Measurements from ENCODE around the gene ERICH4. TPM values are rescaled to one million over a fixed set of nuclear protein-coding genes. Genes with fewer than 3 reads are reported as not detected.

The ERICH4 gene
- total and polyA plus RNA-seq, 2 experiments from 2014 or later, result not detected

DNA sequence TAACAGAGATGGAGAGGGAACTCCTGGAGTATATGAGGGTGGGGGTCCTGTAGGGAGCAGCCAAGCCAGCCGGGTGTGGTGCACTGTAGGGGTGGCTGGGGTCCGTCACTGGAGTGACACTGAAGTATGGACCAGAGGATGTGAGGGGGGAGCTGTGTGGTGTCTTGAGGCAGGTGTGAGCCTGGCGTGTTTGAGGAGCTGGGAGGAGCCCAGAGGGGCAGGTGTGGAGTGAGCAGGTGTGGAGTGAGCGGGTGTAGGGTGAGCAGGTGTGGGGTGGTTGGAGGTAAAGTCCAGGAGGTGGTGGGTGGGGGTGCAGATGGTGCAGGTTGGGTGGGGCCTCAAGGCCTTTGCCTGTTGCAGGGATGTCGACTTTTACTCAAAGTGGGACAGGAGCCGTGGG lies 21.6 kb upstream of the ERICH4 start:
- Histone ChIP-seq H3K4me1 (ENCODE audit: insufficient read depth) (no peaks in the 10 kb centered on the region), H3F3A (replicated peaks; ENCODE audit: low read depth) (peaks cover 2% of the 10 kb centered on the region; the same call in 1 of the 2 replicates), H3K36me3 (ENCODE audit: insufficient read depth) (no peaks in the 10 kb centered on the region), H3K79me2 (replicated peaks; ENCODE audit: insufficient read depth) (no peaks in the 10 kb centered on the region), H3K4me2 (no peak overlapping the region), H2AFZ (no peak overlapping the region), H3K27ac (ENCODE audit: low read depth) (no peak overlapping the region), H3K27me3 (ENCODE audit: insufficient read depth) (no peaks in the 10 kb centered on the region), H3K4me3 (no peak overlapping the region), H3K9me2 (ENCODE audit: insufficient read depth) (no peaks in the 10 kb centered on the region), H4K20me1 (replicated peaks; ENCODE audit: insufficient read depth) (no peaks in the 10 kb centered on the region)
- DNase-seq (ENCODE audit: low spot score) (no peak), ATAC-seq (no peak)
- H3K9me3 Mint-ChIP-seq, result no peaks in the 10 kb centered on the region
- H3K36me3 Mint-ChIP-seq (ENCODE audit: low read depth), result peaks cover 30% of the 10 kb centered on the region
- peaks cover 2% of the 10 kb centered on the region for H3K27me3 Mint-ChIP-seq (ENCODE audit: insufficient read depth, low read depth, poor library complexity)
- no peak overlapping the region for H3K27ac Mint-ChIP-seq
- TF ChIP-seq, protein P1, sequence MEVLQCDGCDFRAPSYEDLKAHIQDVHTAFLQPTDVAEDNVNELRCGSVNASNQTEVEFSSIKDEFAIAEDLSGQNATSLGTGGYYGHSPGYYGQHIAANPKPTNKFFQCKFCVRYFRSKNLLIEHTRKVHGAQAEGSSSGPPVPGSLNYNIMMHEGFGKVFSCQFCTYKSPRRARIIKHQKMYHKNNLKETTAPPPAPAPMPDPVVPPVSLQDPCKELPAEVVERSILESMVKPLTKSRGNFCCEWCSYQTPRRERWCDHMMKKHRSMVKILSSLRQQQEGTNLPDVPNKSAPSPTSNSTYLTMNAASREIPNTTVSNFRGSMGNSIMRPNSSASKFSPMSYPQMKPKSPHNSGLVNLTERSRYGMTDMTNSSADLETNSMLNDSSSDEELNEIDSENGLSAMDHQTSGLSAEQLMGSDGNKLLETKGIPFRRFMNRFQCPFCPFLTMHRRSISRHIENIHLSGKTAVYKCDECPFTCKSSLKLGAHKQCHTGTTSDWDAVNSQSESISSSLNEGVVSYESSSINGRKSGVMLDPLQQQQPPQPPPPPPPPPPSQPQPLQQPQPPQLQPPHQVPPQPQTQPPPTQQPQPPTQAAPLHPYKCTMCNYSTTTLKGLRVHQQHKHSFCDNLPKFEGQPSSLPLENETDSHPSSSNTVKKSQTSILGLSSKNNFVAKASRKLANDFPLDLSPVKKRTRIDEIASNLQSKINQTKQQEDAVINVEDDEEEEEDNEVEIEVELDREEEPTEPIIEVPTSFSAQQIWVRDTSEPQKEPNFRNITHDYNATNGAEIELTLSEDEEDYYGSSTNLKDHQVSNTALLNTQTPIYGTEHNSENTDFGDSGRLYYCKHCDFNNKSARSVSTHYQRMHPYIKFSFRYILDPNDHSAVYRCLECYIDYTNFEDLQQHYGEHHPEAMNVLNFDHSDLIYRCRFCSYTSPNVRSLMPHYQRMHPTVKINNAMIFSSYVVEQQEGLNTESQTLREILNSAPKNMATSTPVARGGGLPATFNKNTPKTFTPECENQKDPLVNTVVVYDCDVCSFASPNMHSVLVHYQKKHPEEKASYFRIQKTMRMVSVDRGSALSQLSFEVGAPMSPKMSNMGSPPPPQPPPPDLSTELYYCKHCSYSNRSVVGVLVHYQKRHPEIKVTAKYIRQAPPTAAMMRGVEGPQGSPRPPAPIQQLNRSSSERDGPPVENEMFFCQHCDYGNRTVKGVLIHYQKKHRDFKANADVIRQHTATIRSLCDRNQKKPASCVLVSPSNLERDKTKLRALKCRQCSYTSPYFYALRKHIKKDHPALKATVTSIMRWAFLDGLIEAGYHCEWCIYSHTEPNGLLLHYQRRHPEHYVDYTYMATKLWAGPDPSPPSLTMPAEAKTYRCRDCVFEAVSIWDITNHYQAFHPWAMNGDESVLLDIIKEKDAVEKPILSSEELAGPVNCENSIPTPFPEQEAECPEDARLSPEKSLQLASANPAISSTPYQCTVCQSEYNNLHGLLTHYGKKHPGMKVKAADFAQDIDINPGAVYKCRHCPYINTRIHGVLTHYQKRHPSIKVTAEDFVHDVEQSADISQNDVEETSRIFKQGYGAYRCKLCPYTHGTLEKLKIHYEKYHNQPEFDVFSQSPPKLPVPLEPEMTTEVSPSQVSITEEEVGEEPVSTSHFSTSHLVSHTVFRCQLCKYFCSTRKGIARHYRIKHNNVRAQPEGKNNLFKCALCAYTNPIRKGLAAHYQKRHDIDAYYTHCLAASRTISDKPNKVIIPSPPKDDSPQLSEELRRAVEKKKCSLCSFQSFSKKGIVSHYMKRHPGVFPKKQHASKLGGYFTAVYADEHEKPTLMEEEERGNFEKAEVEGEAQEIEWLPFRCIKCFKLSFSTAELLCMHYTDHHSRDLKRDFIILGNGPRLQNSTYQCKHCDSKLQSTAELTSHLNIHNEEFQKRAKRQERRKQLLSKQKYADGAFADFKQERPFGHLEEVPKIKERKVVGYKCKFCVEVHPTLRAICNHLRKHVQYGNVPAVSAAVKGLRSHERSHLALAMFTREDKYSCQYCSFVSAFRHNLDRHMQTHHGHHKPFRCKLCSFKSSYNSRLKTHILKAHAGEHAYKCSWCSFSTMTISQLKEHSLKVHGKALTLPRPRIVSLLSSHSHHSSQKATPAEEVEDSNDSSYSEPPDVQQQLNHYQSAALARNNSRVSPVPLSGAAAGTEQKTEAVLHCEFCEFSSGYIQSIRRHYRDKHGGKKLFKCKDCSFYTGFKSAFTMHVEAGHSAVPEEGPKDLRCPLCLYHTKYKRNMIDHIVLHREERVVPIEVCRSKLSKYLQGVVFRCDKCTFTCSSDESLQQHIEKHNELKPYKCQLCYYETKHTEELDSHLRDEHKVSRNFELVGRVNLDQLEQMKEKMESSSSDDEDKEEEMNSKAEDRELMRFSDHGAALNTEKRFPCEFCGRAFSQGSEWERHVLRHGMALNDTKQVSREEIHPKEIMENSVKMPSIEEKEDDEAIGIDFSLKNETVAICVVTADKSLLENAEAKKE (CRISPR knock-in tag; IDR thresholded peaks at IDR 0.05), result no peak
- no peak for TF ChIP-seq STAT1 (IDR thresholded peaks at IDR 0.05; ENCODE audit: unreplicated experiment)
- TF ChIP-seq, protein P2, sequence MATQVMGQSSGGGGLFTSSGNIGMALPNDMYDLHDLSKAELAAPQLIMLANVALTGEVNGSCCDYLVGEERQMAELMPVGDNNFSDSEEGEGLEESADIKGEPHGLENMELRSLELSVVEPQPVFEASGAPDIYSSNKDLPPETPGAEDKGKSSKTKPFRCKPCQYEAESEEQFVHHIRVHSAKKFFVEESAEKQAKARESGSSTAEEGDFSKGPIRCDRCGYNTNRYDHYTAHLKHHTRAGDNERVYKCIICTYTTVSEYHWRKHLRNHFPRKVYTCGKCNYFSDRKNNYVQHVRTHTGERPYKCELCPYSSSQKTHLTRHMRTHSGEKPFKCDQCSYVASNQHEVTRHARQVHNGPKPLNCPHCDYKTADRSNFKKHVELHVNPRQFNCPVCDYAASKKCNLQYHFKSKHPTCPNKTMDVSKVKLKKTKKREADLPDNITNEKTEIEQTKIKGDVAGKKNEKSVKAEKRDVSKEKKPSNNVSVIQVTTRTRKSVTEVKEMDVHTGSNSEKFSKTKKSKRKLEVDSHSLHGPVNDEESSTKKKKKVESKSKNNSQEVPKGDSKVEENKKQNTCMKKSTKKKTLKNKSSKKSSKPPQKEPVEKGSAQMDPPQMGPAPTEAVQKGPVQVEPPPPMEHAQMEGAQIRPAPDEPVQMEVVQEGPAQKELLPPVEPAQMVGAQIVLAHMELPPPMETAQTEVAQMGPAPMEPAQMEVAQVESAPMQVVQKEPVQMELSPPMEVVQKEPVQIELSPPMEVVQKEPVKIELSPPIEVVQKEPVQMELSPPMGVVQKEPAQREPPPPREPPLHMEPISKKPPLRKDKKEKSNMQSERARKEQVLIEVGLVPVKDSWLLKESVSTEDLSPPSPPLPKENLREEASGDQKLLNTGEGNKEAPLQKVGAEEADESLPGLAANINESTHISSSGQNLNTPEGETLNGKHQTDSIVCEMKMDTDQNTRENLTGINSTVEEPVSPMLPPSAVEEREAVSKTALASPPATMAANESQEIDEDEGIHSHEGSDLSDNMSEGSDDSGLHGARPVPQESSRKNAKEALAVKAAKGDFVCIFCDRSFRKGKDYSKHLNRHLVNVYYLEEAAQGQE (IDR thresholded peaks at IDR 0.05; ENCODE audit: unreplicated experiment), result no peak
- TF ChIP-seq POLR2AphosphoS5 (IDR thresholded peaks at IDR 0.05; ENCODE audit: low read depth), result no peak
- no peak for TF ChIP-seq NANOG (IDR thresholded peaks at IDR 0.05; ENCODE audit: borderline replicate concordance)
- no peak for TF ChIP-seq EZH2phosphoT487 (IDR thresholded peaks at IDR 0.05; ENCODE audit: unreplicated experiment)
- TF ChIP-seq, protein P3, sequence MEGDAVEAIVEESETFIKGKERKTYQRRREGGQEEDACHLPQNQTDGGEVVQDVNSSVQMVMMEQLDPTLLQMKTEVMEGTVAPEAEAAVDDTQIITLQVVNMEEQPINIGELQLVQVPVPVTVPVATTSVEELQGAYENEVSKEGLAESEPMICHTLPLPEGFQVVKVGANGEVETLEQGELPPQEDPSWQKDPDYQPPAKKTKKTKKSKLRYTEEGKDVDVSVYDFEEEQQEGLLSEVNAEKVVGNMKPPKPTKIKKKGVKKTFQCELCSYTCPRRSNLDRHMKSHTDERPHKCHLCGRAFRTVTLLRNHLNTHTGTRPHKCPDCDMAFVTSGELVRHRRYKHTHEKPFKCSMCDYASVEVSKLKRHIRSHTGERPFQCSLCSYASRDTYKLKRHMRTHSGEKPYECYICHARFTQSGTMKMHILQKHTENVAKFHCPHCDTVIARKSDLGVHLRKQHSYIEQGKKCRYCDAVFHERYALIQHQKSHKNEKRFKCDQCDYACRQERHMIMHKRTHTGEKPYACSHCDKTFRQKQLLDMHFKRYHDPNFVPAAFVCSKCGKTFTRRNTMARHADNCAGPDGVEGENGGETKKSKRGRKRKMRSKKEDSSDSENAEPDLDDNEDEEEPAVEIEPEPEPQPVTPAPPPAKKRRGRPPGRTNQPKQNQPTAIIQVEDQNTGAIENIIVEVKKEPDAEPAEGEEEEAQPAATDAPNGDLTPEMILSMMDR (conservative IDR thresholded peaks at IDR 0.05; ENCODE audit: low read depth in 2 of 2), result no peak
- TF ChIP-seq EZH2 (IDR thresholded peaks at IDR 0.05; ENCODE audit: low read depth, unreplicated experiment), result no peak
- no peak for TF ChIP-seq JUNB (IDR thresholded peaks at IDR 0.05; ENCODE audit: unreplicated experiment)
- no peak for TF ChIP-seq ZNF331 (CRISPR knock-in tag; IDR thresholded peaks at IDR 0.05; ENCODE audit: low read depth)
- no peak for TF ChIP-seq CREB1 (CRISPR knock-in tag; IDR thresholded peaks at IDR 0.05; ENCODE audit: low read depth)
- TF ChIP-seq, protein P4, sequence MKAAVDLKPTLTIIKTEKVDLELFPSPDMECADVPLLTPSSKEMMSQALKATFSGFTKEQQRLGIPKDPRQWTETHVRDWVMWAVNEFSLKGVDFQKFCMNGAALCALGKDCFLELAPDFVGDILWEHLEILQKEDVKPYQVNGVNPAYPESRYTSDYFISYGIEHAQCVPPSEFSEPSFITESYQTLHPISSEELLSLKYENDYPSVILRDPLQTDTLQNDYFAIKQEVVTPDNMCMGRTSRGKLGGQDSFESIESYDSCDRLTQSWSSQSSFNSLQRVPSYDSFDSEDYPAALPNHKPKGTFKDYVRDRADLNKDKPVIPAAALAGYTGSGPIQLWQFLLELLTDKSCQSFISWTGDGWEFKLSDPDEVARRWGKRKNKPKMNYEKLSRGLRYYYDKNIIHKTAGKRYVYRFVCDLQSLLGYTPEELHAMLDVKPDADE (IDR thresholded peaks at IDR 0.05), result no peak
- TF ChIP-seq ZNF114 (CRISPR knock-in tag; IDR thresholded peaks at IDR 0.05), result no peak
- no peaks in the 10 kb centered on the region for H3K4me1 Mint-ChIP-seq
- no peak overlapping the region for H3K4me3 Mint-ChIP-seq

All from GM23338 (cell line).